HCT116 (cell line): ENCODE measurements around the gene PIK3CD. TPM values are rescaled to one million over a fixed set of nuclear protein-coding genes. Genes with fewer than 3 reads are reported as not detected.

Experiments used
- ATAC-seq: fragments of 200-7000 bp; cut with Tn5 transposase; 2 replicates; pipeline ENCODE4 v1.9.1; 2020; ENCODE audit warnings: mild to moderate bottlenecking, moderate library complexity
- BruUV-seq: library from RNA; stranded (reverse); fragments of 400-500 nt; replicated peaks from 2 replicates; lab custom pipeline; 2021; lab: Mats Ljungman, UMichigan
- CTCF ChIA-PET: fragments of 300-600 bp; sonication (Branson Sonifier 250); formaldehyde crosslinking; loops from one replicate; lab custom pipeline; 2021; ENCODE audit warnings: antibody characterized with exemption; lab: Charles Lee
- POLR2A ChIA-PET: fragments of 300-600, 350-600 bp; sonication (Branson Sonifier 250); formaldehyde crosslinking; loops from one replicate; lab custom pipeline; 2021; ENCODE audit warnings: antibody characterized with exemption; lab: Charles Lee
- RAD21 ChIA-PET, 2 experiments: fragments of 300-600 bp; sonication (Branson Sonifier 250); formaldehyde crosslinking; loops; one replicate each; lab custom pipeline; 2023; ENCODE audit warnings: low total read pairs in 2 of 2; ENCODE audit not compliant: uncharacterized antibody in 2 of 2, unreplicated experiment in 2 of 2, low non-redundant PET in 1 of 2; lab: Charles Lee
- DNase-seq: peaks from one replicate; pipeline ENCODE4 v3.0.0-alpha.2; 2010; ENCODE audit warnings: low read depth, low spot score
- H2AFZ ChIP-seq: fragments of 200-600 bp; shearing (Covaris generic), sonication (generic); 2 replicates; pipeline ENCODE4 v1.6.1; 2017; ENCODE audit warnings: low read depth, mixed run types, mixed read lengths, antibody characterized with exemption, low read length; ENCODE audit not compliant: poor library complexity, severe bottlenecking
- H3K27ac ChIP-seq: 2 replicates; pipeline ENCODE4 v1.5.1; 2012; ENCODE audit warnings: low read depth, low read length
- H3K27me3 ChIP-seq: fragments of 200-600 bp; sonication (generic); 2 replicates; pipeline ENCODE4 v1.6.1; 2016; ENCODE audit warnings: mixed run types, low read length, mixed read lengths; ENCODE audit not compliant: insufficient read depth
- H3K36me3 ChIP-seq, 2 experiments: fragments of 200-500 bp in 1 of 2; fragments of 200-600 bp in 1 of 2; sonication (Bioruptor generic) in 1 of 2; sonication (generic) in 1 of 2; 2 replicates each; pipeline versions ENCODE4 v1.5.1 to v1.6.1; 2014 to 2016; ENCODE audit warnings: low read length in 2 of 2, inconsistent platforms in 1 of 2, mixed read lengths in 1 of 2, mixed run types in 1 of 2; ENCODE audit not compliant: insufficient read depth in 2 of 2, control insufficient read depth in 1 of 2
- H3K4me1 ChIP-seq, 2 experiments: fragments of 200-600 bp in 1 of 2; sonication (generic) in 1 of 2; 2 replicates each; pipeline versions ENCODE4 v1.5.1 to v1.6.1; 2012 to 2017; ENCODE audit warnings: low read length in 2 of 2, inconsistent platforms in 1 of 2, mild to moderate bottlenecking in 1 of 2, mixed read lengths in 1 of 2, mixed run types in 1 of 2, moderate library complexity in 1 of 2; ENCODE audit not compliant: insufficient read depth in 2 of 2, control insufficient read depth in 1 of 2
- H3K4me2 ChIP-seq: fragments of 200-600 bp; sonication (generic); 2 replicates; pipeline ENCODE4 v1.6.1; 2017; ENCODE audit warnings: mixed run types, low read length, mixed read lengths
- H3K4me3 ChIP-seq, 2 experiments: fragments of 200-600 bp in 1 of 2; sonication (generic) in 1 of 2; replicated peaks in 1 of 2; 2 replicates each; pipeline ENCODE4 v1.5.1; 2011 to 2016; ENCODE audit warnings: low read length in 2 of 2, control low read depth in 1 of 2, low read depth in 1 of 2, mild to moderate bottlenecking in 1 of 2, mixed read lengths in 1 of 2, mixed run types in 1 of 2
- H3K79me2 ChIP-seq: fragments of 200-600 bp; sonication (generic); 2 replicates; pipeline ENCODE4 v1.6.1; 2017; ENCODE audit warnings: mild to moderate bottlenecking, mixed run types, low read length, moderate library complexity, mixed read lengths; ENCODE audit not compliant: insufficient read depth
- H3K9ac ChIP-seq: fragments of 200-600 bp; sonication (generic); 2 replicates; pipeline ENCODE4 v1.6.1; 2016; ENCODE audit warnings: low read length, mixed read lengths
- H3K9me2 ChIP-seq: fragments of 200-600 bp; sonication (generic), shearing (Covaris generic); 2 replicates; pipeline ENCODE4 v1.6.1; 2017; ENCODE audit warnings: mixed run types, mild to moderate bottlenecking, moderate library complexity; ENCODE audit not compliant: insufficient read depth
- H3K9me3 ChIP-seq, 2 experiments: fragments of 200-500 bp in 1 of 2; fragments of 200-600 bp in 1 of 2; sonication (Bioruptor generic) in 1 of 2; sonication (generic) in 1 of 2; 2 replicates each; pipeline ENCODE4 v1.6.1; 2014 to 2017; ENCODE audit warnings: low read length in 2 of 2, mixed read lengths in 2 of 2, inconsistent platforms in 1 of 2, low read depth in 1 of 2, mild to moderate bottlenecking in 1 of 2, mixed run types in 1 of 2, moderate library complexity in 1 of 2; ENCODE audit not compliant: control insufficient read depth in 1 of 2, insufficient read depth in 1 of 2
- H4K20me1 ChIP-seq: fragments of 200-600 bp; sonication (generic), shearing (Covaris generic); 2 replicates; pipeline ENCODE4 v1.6.1; 2017; ENCODE audit warnings: mixed run types, mild to moderate bottlenecking, moderate library complexity; ENCODE audit not compliant: insufficient read depth
- ATF3 ChIP-seq: IDR thresholded peaks from 2 replicates; pipeline ENCODE4 v1.6.1; 2012
- CTCF ChIP-seq, 3 experiments: fragments of 200-600 bp in 1 of 3; sonication (generic) in 1 of 3; IDR thresholded peaks in 2 of 3; conservative IDR thresholded peaks in 1 of 3; 2 replicates each; pipeline ENCODE4 v1.5.1; 2012 to 2017; ENCODE audit warnings: low read depth in 2 of 3, low read length in 2 of 3, antibody characterized with exemption in 1 of 3, borderline replicate concordance in 1 of 3, control low read depth in 1 of 3, mild to moderate bottlenecking in 1 of 3, mixed read lengths in 1 of 3, mixed run types in 1 of 3, moderate library complexity in 1 of 3; ENCODE audit not compliant: insufficient read depth in 1 of 3
- EGR1 ChIP-seq: IDR thresholded peaks from 2 replicates; pipeline ENCODE4 v1.6.1; 2012; ENCODE audit warnings: low read depth
- ELF1 ChIP-seq: IDR thresholded peaks from 2 replicates; pipeline ENCODE4 v1.6.1; 2012; ENCODE audit warnings: low read depth, borderline replicate concordance
- EZH2phosphoT487 ChIP-seq: fragments of 200-600 bp; IDR thresholded peaks from 2 replicates; pipeline ENCODE4 v1.6.1; 2018; ENCODE audit warnings: antibody characterized with exemption, borderline replicate concordance
- JUND ChIP-seq: IDR thresholded peaks from 2 replicates; pipeline ENCODE4 v1.6.1; 2012
- MAX ChIP-seq: IDR thresholded peaks from 2 replicates; pipeline ENCODE4 v1.6.1; 2012
- POLR2A ChIP-seq: IDR thresholded peaks from 2 replicates; pipeline ENCODE4 v1.7.0; 2011; ENCODE audit warnings: borderline replicate concordance; ENCODE audit not compliant: insufficient read depth, insufficient read length; ENCODE audit errors: extremely low read depth
- POLR2AphosphoS5 ChIP-seq: IDR thresholded peaks from 2 replicates; pipeline ENCODE4 v1.6.1; 2011; ENCODE audit warnings: mild to moderate bottlenecking, low read depth, low read length, moderate library complexity
- RAD21 ChIP-seq: IDR thresholded peaks from 2 replicates; pipeline ENCODE4 v1.6.1; 2012; ENCODE audit warnings: low read depth, mild to moderate bottlenecking
- REST ChIP-seq: IDR thresholded peaks from 2 replicates; pipeline ENCODE4 v1.6.1; 2012; ENCODE audit warnings: low read depth
- SP1 ChIP-seq: IDR thresholded peaks from 2 replicates; pipeline ENCODE4 v1.6.1; 2012; ENCODE audit warnings: low read depth
- YY1 ChIP-seq: IDR thresholded peaks from 2 replicates; pipeline ENCODE4 v1.6.1; 2011; ENCODE audit warnings: low read length, low read depth, moderate library complexity, mild to moderate bottlenecking; ENCODE audit not compliant: insufficient replicate concordance; ENCODE audit errors: extremely low read depth
- ZBTB33 ChIP-seq: IDR thresholded peaks from 2 replicates; pipeline ENCODE4 v1.6.1; 2011; ENCODE audit warnings: mild to moderate bottlenecking, low read length, moderate library complexity; ENCODE audit not compliant: insufficient replicate concordance; ENCODE audit errors: extremely low read depth
- ZNF274 ChIP-seq: fragments of 200-500 bp; sonication (Bioruptor generic); IDR thresholded peaks from 2 replicates; pipeline ENCODE4 v1.6.1; 2014; ENCODE audit warnings: mild to moderate bottlenecking, low read depth, low read length, inconsistent platforms
- intact Hi-C: fragments of 100-400 bp; cut with micrococcal nuclease; formaldehyde crosslinking; loops from 2 replicates; pipeline ENCODE4 v1.10.0; 2022
- total RNA-seq: library from RNA; stranded (reverse); gene quantifications from one replicate; pipeline ENCODE4 v1.2.1, GENCODE V29; 2021; ENCODE audit not compliant: unreplicated experiment

Gene PIK3CD
- total RNA-seq, 1 experiment from 2014 or later: 9.2 TPM

GRCh38 chr1:9768983-9769382 lies 117.5 kb downstream of the PIK3CD start:
- H3K4me1 ChIP-seq: peaks cover 5 to 35% of the 10 kb centered on the region in 2 experiments; a peak in 3 of 4 replicates
- ATAC-seq (no peak), DNase-seq (no peak)
- peaks cover 2 to 4% of the 10 kb centered on the region in 2 experiments; a peak in 3 of 4 replicates for H3K36me3 ChIP-seq
- no peaks in the 10 kb centered on the region for H3K9me2 ChIP-seq
- H3K27me3 ChIP-seq: no peaks in the 10 kb centered on the region
- H3K4me2 ChIP-seq: no peak overlapping the region
- H3K27ac ChIP-seq: no peak overlapping the region
- H3K79me2 ChIP-seq: peaks cover 24% of the 10 kb centered on the region
- H3K4me3 ChIP-seq: no peak overlapping the region
- peaks cover 13% of the 10 kb centered on the region; the same call in 1 of the 2 replicates for H4K20me1 ChIP-seq
- RAD21 ChIA-PET: no interaction called here
- no TSS peak for BruUV-seq
- H3K9ac ChIP-seq: no peak overlapping the region
- TF ChIP-seq RAD21: no peak
- TF ChIP-seq ZNF274: no peak
- no peak for TF ChIP-seq SP1
- TF ChIP-seq ELF1: no peak
- no peak for TF ChIP-seq POLR2AphosphoS5
- TF ChIP-seq EGR1: no peak
- no peak for TF ChIP-seq ATF3
- no peak for TF ChIP-seq POLR2A
- TF ChIP-seq MAX: no peak
- no peak for TF ChIP-seq EZH2phosphoT487
- no peak for TF ChIP-seq REST
- no peak for TF ChIP-seq YY1
- no peak for TF ChIP-seq ZBTB33
- no peak for TF ChIP-seq CTCF (IDR thresholded peaks at IDR 0.05 in 2 of 3, conservative IDR thresholded peaks at IDR 0.05 in 1 of 3; ENCODE audit: borderline replicate concordance in 1 of 3, insufficient read depth in 1 of 3, low read depth in 2 of 3, low read length in 2 of 3)
- TF ChIP-seq JUND: no peak
- intact Hi-C loops: no loop called here
- POLR2A ChIA-PET: no interaction called here
- CTCF ChIA-PET: interaction anchor here (1.0 kb wide), 1 partner anchor 15 kb away, joined by 4 read pairs; no protein-coding TSS in a partner anchor
- no peaks in the 10 kb centered on the region for H3K9me3 ChIP-seq
- H2AFZ ChIP-seq: no peak overlapping the region
